Measurements from ENCODE around the gene SPPL3.
"Not testable (repeated sequence)": the region's sequence is repeated elsewhere in the genome, so short reads cannot be mapped to it uniquely, and the experiment has no call there.

SPPL3 gene, protein sequence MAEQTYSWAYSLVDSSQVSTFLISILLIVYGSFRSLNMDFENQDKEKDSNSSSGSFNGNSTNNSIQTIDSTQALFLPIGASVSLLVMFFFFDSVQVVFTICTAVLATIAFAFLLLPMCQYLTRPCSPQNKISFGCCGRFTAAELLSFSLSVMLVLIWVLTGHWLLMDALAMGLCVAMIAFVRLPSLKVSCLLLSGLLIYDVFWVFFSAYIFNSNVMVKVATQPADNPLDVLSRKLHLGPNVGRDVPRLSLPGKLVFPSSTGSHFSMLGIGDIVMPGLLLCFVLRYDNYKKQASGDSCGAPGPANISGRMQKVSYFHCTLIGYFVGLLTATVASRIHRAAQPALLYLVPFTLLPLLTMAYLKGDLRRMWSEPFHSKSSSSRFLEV

GRCh38 chr12:120904197-120904773 is at the start of gene SPPL3:
TSS of gene SPPL3 (minus strand) at chr12:120904358. CDS start at chr12:120903867, 491 bp downstream.
- DNase-seq (ENCODE audit: low spot score): peak; percentile 91

DNA sequence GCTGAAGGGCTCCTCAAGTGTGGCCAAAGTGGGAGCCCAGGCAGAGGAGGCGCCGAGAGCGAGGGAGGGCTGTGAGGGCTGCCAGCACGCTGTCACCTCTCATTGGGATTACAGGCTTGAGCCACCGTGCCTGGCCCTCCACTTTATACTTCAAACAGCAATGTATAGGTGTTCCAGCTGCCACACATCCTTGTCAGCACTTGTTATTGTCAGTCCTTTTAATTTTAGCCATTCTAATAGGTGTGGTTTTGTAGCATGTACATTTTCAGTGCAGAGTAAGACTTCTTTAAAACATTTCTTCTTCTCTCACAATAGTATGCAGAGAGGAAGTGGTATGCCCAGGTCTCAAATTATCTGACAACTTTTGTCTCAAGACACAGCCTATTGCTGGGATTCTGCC is 46.6 kb upstream of the SPPL3 start:
- no peak for DNase-seq (ENCODE audit: low spot score)

DNA sequence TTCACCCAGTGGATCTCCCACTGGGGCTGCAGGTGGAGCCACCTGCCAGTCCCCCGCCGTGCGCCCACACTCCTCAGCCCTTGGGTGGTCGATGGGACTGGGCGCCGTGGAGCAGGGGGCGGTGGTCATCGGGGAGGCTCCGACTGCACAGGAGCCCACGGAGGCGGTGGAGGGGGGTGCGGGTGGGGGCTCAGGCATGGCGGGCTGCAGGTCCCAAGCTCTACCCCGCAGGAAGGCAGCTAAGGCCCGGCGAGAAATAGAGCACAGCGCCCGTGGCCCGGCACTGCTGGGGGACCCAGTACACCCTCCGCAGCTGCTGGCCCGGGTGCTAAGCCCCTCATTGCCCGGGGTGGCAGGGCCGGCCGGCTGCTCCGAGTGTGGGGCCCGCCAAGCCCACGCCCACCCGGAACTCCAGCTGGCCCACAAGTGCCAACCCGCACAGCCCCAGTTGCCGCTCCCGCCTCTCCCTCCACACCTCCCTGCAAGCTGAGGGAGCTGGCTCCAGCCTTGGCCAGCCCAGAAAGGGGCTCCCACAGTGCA is 46.2 kb upstream of the SPPL3 start:
- not testable (repeated sequence) for DNase-seq (ENCODE audit: low spot score)

DNA sequence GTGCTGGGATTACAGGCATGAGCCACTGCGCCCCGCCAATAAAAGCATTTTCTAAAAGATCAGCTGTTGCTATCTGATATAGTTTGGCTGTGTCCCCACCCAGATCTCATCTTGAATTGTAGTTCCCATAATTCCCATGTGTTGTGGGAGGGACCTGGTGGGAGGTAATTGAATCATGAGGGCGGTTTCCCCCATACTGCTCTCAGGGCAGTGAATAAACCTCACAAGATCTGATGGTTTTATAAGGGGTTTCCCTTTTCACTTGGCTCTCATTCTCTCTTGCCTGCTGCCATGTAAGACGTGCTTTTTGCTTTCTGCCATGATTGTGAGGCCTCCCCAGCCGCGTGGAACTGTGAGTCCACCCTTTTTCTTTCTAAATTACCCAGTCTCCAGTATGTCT is 41.4 kb upstream of the SPPL3 start:
- not testable (repeated sequence) for DNase-seq (ENCODE audit: low spot score)

DNA sequence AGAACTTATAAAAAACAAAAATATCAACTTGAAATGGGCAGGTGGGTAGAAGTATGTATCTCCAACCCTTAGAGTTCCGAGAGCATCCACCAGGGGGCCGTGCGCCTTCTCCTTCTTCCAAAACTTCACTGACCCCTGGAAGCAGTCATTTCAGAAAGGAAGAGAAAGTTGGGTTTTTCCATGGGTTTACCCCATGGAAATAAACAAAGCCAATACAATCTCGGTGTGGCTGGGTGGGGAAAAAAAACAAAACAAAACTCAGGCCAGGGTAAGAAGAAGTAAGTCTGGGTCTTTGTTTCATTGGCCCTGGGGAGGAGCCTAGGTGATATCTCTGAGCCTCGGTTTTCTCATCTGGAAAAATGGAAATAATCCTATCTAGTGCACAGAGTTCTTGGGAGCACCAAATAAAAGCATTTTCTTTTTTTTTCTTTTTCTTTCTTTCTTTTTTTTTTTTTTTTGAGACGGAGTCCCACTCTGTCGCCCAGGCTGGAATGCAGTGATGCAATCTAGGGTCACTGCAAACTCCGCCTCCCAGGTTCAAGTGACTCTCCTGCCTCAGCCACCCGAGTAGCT is 40.6 kb upstream of the SPPL3 start:
- peak; percentile 80 for DNase-seq (ENCODE audit: low spot score)

DNA sequence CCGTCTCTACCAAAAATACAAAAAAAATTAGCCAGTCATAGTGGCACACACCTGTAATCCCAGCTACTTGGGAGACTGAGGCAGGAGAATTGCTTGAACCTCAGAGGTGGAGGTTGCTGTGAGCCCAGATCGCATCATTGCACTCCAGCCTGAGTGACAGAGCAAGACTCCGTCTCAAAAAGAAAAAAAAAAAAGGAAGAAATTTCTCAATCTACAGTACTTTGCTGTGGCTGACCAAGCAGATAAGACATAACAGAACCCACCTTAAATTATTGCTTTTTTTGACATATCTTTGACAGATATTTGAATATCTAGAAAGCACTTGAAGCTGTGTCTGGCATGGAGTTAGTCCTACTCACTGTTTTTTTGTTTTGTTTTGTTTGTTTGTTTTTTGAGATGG is 39.3 kb upstream of the SPPL3 start:
- no peak for DNase-seq (ENCODE audit: low spot score)

DNA sequence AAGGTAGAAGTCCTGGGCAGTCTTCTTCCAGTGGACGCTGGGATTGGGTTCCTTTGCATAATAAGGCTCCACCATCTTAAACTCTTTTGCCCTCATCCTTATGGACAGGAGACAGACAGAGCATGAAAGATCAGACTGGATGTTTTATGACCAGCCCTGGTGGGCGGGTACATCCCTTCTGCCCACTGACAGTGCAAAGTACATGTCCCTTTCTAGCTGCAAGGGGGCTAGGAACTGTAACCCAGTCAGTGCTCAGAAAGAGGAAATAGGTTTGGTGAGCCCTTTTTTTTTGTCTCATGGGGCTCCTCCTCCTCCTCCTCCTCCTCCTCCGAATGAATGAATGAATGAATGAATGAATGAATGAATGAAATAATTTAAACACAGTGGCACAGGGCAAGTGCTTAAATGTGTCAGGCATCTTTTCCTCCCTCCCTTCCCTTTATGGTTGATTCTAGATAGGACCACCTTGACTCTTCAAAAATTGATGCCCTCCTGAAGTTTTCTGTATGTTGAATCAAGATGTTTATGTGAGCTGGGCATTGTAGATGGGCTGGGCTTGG is 37.8 kb upstream of the SPPL3 start:
- no peak for DNase-seq (ENCODE audit: low spot score)

DNA sequence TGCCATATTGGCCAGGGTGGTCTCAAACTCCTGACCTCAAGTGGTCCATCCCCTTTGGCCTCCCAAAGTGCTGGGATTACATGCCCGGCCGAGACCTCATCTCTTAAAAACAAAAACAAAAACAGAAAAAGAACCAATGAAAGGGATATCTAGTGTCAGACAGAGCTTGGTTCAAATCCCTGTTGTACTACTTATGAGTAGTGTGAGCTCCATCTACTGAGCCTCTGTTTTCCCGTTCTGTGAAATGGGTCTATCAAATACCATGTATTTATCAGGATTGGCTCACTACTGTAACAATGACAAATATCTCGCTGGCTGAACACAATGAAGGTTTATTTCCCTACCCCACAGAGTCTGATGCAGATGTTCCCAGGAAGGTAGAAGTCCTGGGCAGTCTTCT is 37.3 kb upstream of the SPPL3 start:
- no peak for DNase-seq (ENCODE audit: low spot score)

GRCh38 chr12:120940799-120941198 is 36.6 kb upstream of the SPPL3 start:
- no peak for DNase-seq (ENCODE audit: low spot score)

DNA sequence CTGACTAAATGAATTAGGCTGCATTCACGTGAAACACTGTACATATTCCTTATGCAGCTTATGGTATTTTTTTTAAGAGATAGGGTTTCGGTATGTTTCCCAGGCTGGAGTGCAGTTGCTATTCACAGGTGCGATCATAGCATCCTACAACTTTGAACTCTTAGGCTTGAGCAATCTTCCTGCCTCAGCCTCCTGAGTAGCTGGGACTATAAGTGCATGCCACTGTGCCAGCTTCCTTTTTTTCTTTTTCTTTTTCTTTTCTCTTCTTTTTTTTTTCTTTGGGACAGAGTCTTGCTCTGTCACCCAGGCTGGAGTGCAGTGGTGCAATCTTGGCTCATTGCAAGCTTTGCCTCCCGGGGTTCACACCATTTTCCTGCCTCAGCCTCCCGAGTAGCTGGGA is 35.8 kb upstream of the SPPL3 start:
- no peak for DNase-seq (ENCODE audit: low spot score)

- DNase-seq (ENCODE audit: low spot score): no peak
These were observed 35.4 kb upstream of the SPPL3 start for GRCh38 chr12:120939523-120939922.

DNA sequence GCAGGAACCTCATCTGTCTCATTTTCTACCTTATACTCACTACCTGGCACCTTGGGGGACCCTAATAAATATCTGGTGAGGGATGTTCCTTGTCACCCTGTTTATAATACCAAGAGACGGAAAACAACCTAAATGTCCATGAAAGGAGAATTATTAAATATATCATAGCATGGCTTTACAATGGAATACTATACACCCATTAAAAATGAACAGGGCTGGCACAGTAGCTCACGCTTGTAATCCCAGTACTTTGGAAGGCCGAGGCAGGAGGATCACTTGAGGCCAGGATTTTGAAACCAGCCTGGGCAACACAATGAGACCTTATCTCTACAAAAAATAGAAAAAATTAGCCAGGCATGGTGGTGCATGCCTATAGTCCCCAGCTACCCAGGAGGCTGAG is 34.3 kb upstream of the SPPL3 start:
- no peak for DNase-seq (ENCODE audit: low spot score)

DNA sequence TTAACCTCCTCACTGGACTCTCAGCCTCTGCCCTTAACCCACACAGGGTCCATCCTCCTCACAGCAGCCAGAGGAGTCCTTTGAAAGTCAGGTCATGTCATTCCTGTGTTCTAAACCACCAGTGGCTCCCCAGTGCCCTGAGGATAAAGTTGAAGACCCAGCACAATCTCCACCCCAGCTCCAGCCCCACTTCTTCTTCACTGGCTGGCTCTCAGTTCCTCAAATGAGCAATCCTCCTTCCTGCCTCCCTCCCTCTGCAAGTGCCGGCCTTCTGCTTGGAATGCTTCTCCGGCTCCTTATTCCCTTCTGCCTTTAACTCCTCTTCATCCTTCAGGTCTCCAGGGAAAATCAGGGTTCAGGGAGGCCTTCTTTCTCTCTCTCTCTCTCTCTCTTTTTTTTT is 32.0 kb upstream of the SPPL3 start:
- DNase-seq (ENCODE audit: low spot score): no peak

- DNase-seq (ENCODE audit: low spot score): no peak
These were observed 29.6 kb upstream of the SPPL3 start for GRCh38 chr12:120933786-120934185.

GRCh38 chr12:120932956-120933526 is 28.9 kb upstream of the SPPL3 start:
- DNase-seq (ENCODE audit: low spot score): no peak

- no peak for DNase-seq (ENCODE audit: low spot score)
These were observed 27.9 kb upstream of the SPPL3 start for GRCh38 chr12:120932058-120932457.

GRCh38 chr12:120930032-120930431 is 25.9 kb upstream of the SPPL3 start:
- no peak for DNase-seq (ENCODE audit: low spot score)

DNA sequence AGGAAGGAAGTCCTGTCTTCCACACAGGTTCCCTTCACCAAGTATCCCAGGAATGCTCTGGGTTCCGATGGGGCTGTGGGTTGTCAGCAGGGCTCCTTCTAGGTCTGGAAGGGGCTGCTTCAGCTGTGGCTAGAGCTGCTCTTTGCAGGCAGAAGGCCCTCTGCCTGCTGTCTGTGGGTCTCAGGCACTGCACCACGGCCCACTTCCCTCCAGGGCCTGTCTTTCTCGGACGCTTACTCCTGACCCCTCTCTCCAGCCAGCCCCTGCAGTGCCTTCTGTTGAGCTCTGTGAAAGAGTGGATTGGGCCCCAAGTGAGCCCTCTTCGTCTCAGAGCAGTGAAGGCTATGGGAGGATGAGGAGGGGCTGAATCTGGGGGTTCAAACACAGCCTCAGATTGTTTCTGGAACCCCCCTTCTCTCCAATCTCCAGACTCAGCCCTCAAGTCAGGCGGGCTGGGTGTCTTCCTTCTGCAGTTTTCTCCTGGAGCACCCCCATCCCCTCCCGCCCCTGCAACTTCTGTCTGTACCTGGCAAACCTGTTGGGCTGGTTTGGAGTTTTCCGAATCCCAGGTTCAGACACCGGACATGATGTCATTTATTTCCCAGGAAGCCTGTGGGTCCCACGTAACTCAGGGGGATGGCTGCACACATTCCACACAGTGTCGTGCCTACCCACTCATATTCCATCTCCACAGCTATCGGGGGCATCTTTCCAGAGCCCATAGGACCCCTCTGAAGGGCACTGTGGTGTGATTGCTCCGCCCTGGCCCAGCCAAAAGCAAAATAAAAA is 24.9 kb upstream of the SPPL3 start:
- DNase-seq (ENCODE audit: low spot score): peak; percentile 75

DNA sequence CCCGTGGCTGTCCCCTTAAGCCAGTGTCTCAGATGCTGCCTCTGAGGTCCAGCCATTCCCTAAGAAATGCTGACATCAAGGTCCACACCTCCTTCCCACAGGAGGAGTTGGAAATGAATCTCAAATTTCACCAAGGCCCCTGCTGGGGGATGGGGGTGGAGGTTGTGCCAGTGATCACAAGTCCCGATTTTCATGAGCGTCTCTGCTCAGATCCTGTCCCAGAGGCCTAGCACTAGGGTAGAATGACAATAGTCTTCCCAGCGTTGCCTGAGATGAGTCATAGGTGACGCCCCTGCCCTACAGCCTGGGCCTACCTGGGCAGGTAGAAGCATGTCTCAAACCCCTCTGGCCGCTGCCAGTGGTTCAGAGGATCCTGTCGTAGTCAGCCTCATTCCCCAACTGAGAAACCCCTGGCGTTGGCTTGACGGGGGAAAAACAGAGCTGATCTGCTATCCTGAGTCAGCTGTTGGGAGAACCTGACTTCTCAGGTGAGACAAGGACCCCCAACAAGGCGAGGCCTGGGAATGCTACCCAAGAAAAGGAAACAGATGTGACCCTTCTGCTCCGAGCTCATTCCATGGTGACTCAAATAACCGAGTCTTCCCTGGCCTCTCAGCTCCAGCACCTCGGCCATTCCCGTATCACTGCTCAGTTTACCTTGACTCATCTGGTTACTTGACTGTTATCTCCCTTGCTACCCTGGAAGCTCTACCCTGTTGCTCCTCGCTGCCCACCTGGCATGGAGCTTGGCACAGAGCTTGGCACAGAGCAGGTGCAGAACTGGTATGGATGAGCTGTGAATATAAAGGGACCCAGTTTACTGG is 21.8 kb upstream of the SPPL3 start:
- peak; percentile 77 for DNase-seq (ENCODE audit: low spot score)

- no peak for DNase-seq (ENCODE audit: low spot score)
These were observed 18.1 kb upstream of the SPPL3 start for GRCh38 chr12:120922279-120922678.

DNA sequence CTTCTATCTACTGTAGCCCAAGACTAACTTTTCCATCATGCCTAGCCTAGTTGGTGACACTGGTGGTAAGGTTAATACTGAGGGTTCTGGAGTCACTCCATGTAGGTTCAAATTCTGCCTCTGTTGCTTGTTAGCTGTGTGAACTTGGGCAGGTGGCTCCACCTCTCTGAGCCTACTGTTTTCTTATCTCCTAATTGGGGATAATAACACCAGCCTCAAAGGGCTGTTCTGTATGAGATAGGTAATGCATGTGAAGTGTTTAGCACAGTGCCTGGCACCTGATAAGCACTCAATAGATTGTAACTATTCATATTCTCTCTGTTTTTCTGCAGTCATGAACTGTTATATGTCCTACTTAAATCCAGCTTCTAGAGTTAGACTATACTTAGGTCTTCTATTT is 17.5 kb upstream of the SPPL3 start:
- DNase-seq (ENCODE audit: low spot score): no peak
